ENCODE data around the gene CEBPG. TPM values are rescaled to one million over a fixed set of nuclear protein-coding genes. Genes with fewer than 3 reads are reported as not detected.

Gene CEBPG
- total and polyA plus RNA-seq, 2 donors (not counting 1 experiment from before 2014, with no cell fraction given): 12.5 to 24.2 TPM

GRCh38 chr19:33421368-33421767 is 47.9 kb downstream of the CEBPG start:
- no peak for TF ChIP-seq EZH2 (IDR thresholded peaks at IDR 0.05; ENCODE audit: borderline replicate concordance, insufficient read depth, low read depth, low read length, poor library complexity, severe bottlenecking)
- TF ChIP-seq CTCF (IDR thresholded peaks at IDR 0.05): no peak
- H2AFZ ChIP-seq (ENCODE audit: insufficient read depth, low read depth, low read length, poor library complexity, severe bottlenecking): no peak overlapping the region
- Mint-ChIP-seq H3K27ac (no peak overlapping the region), H3K27me3 (no peaks in the 10 kb centered on the region), H3K4me3 (no peak overlapping the region), H3K9me3 (ENCODE audit: insufficient read depth) (no peaks in the 10 kb centered on the region), H3K4me1 (peaks cover 3% of the 10 kb centered on the region)
- CTCF ChIA-PET: interaction anchor here (0.9 kb wide), 1 partner anchor 9 kb away, joined by 4 read pairs; no protein-coding TSS in a partner anchor
- no peaks in the 10 kb centered on the region for H3K9me3 ChIP-seq (ENCODE audit: control extremely low read depth in 1 of 3, control insufficient read depth in 2 of 3, insufficient read depth in 1 of 3, low read length in 2 of 3)
- no peak overlapping the region for H3K4me2 ChIP-seq (replicated peaks; ENCODE audit: low read depth, low read length, poor library complexity, severe bottlenecking)
- no peaks in the 10 kb centered on the region for H3K27me3 ChIP-seq (replicated peaks in 1 of 4; ENCODE audit: control extremely low read depth in 1 of 4, control insufficient read depth in 3 of 4, insufficient read depth in 4 of 4, low read length in 3 of 4)
- no peaks in the 10 kb centered on the region for H3K79me2 ChIP-seq (ENCODE audit: control insufficient read depth, insufficient read depth, low read length)
- DNase-seq (no peak), ATAC-seq (ENCODE audit: low read depth) (no peak)
- no peak overlapping the region for H3K27ac ChIP-seq (ENCODE audit: low read length in 2 of 2)
- WGBS (ENCODE audit: insufficient coverage): 100% methylated on average over 1 of the region's 7 CpGs
- H3K36me3 ChIP-seq (replicated peaks in 1 of 2; ENCODE audit: control extremely low read depth in 1 of 2, control insufficient read depth in 1 of 2, extremely low read depth in 1 of 2, insufficient read depth in 2 of 2, low read length in 1 of 2): no peaks in the 10 kb centered on the region
- intact Hi-C loops (cut with micrococcal nuclease): no loop called here
- H4K20me1 ChIP-seq (ENCODE audit: control insufficient read depth, insufficient read depth, low read length, poor library complexity, severe bottlenecking): no peaks in the 10 kb centered on the region
- no peak overlapping the region for H3K9ac ChIP-seq (ENCODE audit: low read length)
- H3K4me1 ChIP-seq (ENCODE audit: control insufficient read depth in 2 of 2, insufficient read depth in 2 of 2, low read length in 2 of 2): peaks cover 3% of the 10 kb centered on the region in 2 donors
- POLR2A ChIA-PET: no interaction called here
- no peak overlapping the region for H3K4me3 ChIP-seq (ENCODE audit: control extremely low read depth in 1 of 5, extremely low read depth in 1 of 5, insufficient read depth in 1 of 5, low read depth in 2 of 5, low read length in 4 of 5)

- POLR2A ChIA-PET: no interaction called here
Observed at GRCh38 chr19:33422369-33423180, 49.1 kb downstream of the CEBPG start.

More at GRCh38 chr19:33422369-33423180, 49.1 kb downstream of the CEBPG start:
- Histone ChIP-seq H3K4me2 (replicated peaks; ENCODE audit: low read depth, low read length, poor library complexity, severe bottlenecking) (no peak overlapping the region), H2AFZ (ENCODE audit: insufficient read depth, low read depth, low read length, poor library complexity, severe bottlenecking) (no peak overlapping the region), H3K27ac (ENCODE audit: low read length in 2 of 2) (no peak overlapping the region), H3K36me3 (replicated peaks in 1 of 2; ENCODE audit: control extremely low read depth in 1 of 2, control insufficient read depth in 1 of 2, extremely low read depth in 1 of 2, insufficient read depth in 2 of 2, low read length in 1 of 2) (no peaks in the 10 kb centered on the region), H4K20me1 (ENCODE audit: control insufficient read depth, insufficient read depth, low read length, poor library complexity, severe bottlenecking) (no peaks in the 10 kb centered on the region), H3K4me3 (ENCODE audit: control extremely low read depth in 1 of 5, extremely low read depth in 1 of 5, insufficient read depth in 1 of 5, low read depth in 2 of 5, low read length in 4 of 5) (no peak overlapping the region), H3K9ac (ENCODE audit: low read length) (no peak overlapping the region), H3K4me1 (ENCODE audit: control insufficient read depth in 2 of 2, insufficient read depth in 2 of 2, low read length in 2 of 2) (no peaks in the 10 kb centered on the region), H3K27me3 (replicated peaks in 1 of 4; ENCODE audit: control extremely low read depth in 1 of 4, control insufficient read depth in 3 of 4, insufficient read depth in 4 of 4, low read length in 3 of 4) (no peaks in the 10 kb centered on the region), H3K79me2 (ENCODE audit: control insufficient read depth, insufficient read depth, low read length) (no peaks in the 10 kb centered on the region), H3K9me3 (ENCODE audit: control extremely low read depth in 1 of 3, control insufficient read depth in 2 of 3, insufficient read depth in 1 of 3, low read length in 2 of 3) (no peaks in the 10 kb centered on the region)
- 94% methylated on average over 3 of the region's 3 CpGs for WGBS (ENCODE audit: insufficient coverage)
- no peaks in the 10 kb centered on the region for H3K4me1 Mint-ChIP-seq
- H3K27me3 Mint-ChIP-seq: no peaks in the 10 kb centered on the region
- TF ChIP-seq EZH2 (IDR thresholded peaks at IDR 0.05; ENCODE audit: borderline replicate concordance, insufficient read depth, low read depth, low read length, poor library complexity, severe bottlenecking): no peak
- no peaks in the 10 kb centered on the region for H3K9me3 Mint-ChIP-seq (ENCODE audit: insufficient read depth)
- H3K27ac Mint-ChIP-seq: no peak overlapping the region
- intact Hi-C loops (cut with micrococcal nuclease): no loop called here
- no peak for DNase-seq
- no peak for ATAC-seq (ENCODE audit: low read depth)
- H3K4me3 Mint-ChIP-seq: no peak overlapping the region
- CTCF ChIA-PET: interaction anchor here (0.6 kb wide), 1 partner anchor 950 kb away, joined by 4 read pairs; no protein-coding TSS in a partner anchor

Data from B cell (primary cell).